Esophagus mucosa (tissue), 1 donor: ENCODE data around the gene ARPC1A. TPM values are rescaled to one million over a fixed set of nuclear protein-coding genes. Genes with fewer than 3 reads are reported as not detected.
"Not testable (repeated sequence)": the region's sequence is repeated elsewhere in the genome, so short reads cannot be mapped to it uniquely, and the experiment has no call there.

ENCODE experiments used
- ATAC-seq: fragments of 200-7000 bp; cut with Tn5 transposase; one replicate; pipeline ENCODE4 v1.9.1; 2020
- total RNA-seq: library from RNA; stranded (reverse); gene quantifications from one replicate; pipeline ENCODE4 v1.2.4, GENCODE V29; 2023
- donor health status: DM: yes; HTN: yes; CAD: no.

The ARPC1A gene
- total RNA-seq, 1 donor from 2014 or later: 182 TPM

GRCh38 chr7:99322659-99323058 lies 3.0 kb upstream of the ARPC1A start:
- not testable (repeated sequence) for ATAC-seq

GRCh38 chr7:99324559-99324958 lies 1.1 kb upstream of the ARPC1A start:
- ATAC-seq: no peak

- no peak for ATAC-seq
Observed at GRCh38 chr7:99325001-99325493, 651 bp upstream of the ARPC1A start.

GRCh38 chr7:99326408-99326782 lies 697 bp downstream of the ARPC1A start:
- ATAC-seq: no peak

- ATAC-seq: peak; percentile 78
Observed at GRCh38 chr7:99330314-99330961, 4.7 kb downstream of the ARPC1A start.

GRCh38 chr7:99331002-99331401 lies 5.3 kb downstream of the ARPC1A start:
- peak; percentile 72 for ATAC-seq

- ATAC-seq: no peak
Observed at GRCh38 chr7:99339595-99339994, 13.9 kb downstream of the ARPC1A start.

- no peak for ATAC-seq
Observed at GRCh38 chr7:99340659-99341058, 15.0 kb downstream of the ARPC1A start.

GRCh38 chr7:99344061-99344647 lies 18.5 kb downstream of the ARPC1A start:
- no peak for ATAC-seq

- not testable (repeated sequence) for ATAC-seq
Observed at GRCh38 chr7:99350641-99351040, 24.9 kb downstream of the ARPC1A start.

GRCh38 chr7:99352247-99352646 lies 26.5 kb downstream of the ARPC1A start:
- no peak for ATAC-seq

GRCh38 chr7:99355098-99355497 lies 29.4 kb downstream of the ARPC1A start:
- ATAC-seq: no peak

- no peak for ATAC-seq
Observed at GRCh38 chr7:99357701-99358490, 32.2 kb downstream of the ARPC1A start.

- not testable (repeated sequence) for ATAC-seq
Observed at GRCh38 chr7:99358521-99358920, 32.8 kb downstream of the ARPC1A start.

GRCh38 chr7:99359465-99360154 lies 33.9 kb downstream of the ARPC1A start:
- no peak for ATAC-seq

GRCh38 chr7:99362801-99363200 lies 37.1 kb downstream of the ARPC1A start:
- ATAC-seq: no peak

GRCh38 chr7:99363286-99363685 lies 37.6 kb downstream of the ARPC1A start:
- no peak for ATAC-seq

GRCh38 chr7:99365318-99366141 lies 39.8 kb downstream of the ARPC1A start:
- peak; percentile 88 for ATAC-seq

GRCh38 chr7:99366646-99367045 lies 40.9 kb downstream of the ARPC1A start:
- no peak for ATAC-seq

GRCh38 chr7:99368750-99369389 lies 43.2 kb downstream of the ARPC1A start:
- ATAC-seq: peak; percentile 66

- ATAC-seq: no peak
Observed at GRCh38 chr7:99369767-99370391, 44.2 kb downstream of the ARPC1A start.
